ENCODE results near the gene PAIP2. TPM values are rescaled to one million over a fixed set of nuclear protein-coding genes. Genes with fewer than 3 reads are reported as not detected.

PAIP2 gene
- total RNA-seq, 1 donor from 2014 or later, result 79.7 TPM

DNA sequence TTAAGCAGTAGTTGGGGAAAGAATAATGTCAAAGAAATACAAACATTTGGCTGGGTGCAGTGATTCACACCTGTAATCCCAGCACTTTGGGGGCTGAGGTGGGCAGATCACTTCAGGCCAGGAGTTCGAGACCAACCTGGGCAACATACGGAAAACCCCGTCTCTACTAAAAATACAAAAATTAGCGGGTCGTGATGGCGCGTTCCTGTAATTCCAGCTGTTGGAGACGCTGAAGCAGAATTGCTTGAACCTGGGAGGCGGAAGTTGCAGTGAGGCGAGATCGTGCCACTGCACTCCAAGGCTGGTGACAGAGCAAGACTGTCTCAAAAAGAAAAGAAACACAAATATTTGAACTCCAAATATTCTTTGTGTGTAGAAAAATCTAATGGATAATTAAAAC lies 43.4 kb upstream of the PAIP2 start:
- TF ChIP-seq, protein P1, sequence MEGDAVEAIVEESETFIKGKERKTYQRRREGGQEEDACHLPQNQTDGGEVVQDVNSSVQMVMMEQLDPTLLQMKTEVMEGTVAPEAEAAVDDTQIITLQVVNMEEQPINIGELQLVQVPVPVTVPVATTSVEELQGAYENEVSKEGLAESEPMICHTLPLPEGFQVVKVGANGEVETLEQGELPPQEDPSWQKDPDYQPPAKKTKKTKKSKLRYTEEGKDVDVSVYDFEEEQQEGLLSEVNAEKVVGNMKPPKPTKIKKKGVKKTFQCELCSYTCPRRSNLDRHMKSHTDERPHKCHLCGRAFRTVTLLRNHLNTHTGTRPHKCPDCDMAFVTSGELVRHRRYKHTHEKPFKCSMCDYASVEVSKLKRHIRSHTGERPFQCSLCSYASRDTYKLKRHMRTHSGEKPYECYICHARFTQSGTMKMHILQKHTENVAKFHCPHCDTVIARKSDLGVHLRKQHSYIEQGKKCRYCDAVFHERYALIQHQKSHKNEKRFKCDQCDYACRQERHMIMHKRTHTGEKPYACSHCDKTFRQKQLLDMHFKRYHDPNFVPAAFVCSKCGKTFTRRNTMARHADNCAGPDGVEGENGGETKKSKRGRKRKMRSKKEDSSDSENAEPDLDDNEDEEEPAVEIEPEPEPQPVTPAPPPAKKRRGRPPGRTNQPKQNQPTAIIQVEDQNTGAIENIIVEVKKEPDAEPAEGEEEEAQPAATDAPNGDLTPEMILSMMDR (IDR thresholded peaks at IDR 0.05), result no peak
- no peaks in the 10 kb centered on the region for H3K9me3 Mint-ChIP-seq
- no peaks in the 10 kb centered on the region for H3K27me3 Mint-ChIP-seq
- peak overlapping the region; percentile 35 for H3K27ac Mint-ChIP-seq
- no peak for DNase-seq
- intact Hi-C loops (cut with micrococcal nuclease), result loop anchor here (10.0 kb wide), 1 partner anchor 943 kb away; the partner anchor contains the start of gene KDM3B
- H3K4me1 Mint-ChIP-seq, result peaks cover 85% of the 10 kb centered on the region
- peak overlapping the region; percentile 45 for H3K4me3 Mint-ChIP-seq
- no peak for ATAC-seq (ENCODE audit: low read depth)
- ChIA-PET POLR2A (interaction anchor here (0.6 kb wide), 1 partner anchor 19 kb away, joined by 3 read pairs; no protein-coding TSS in a partner anchor), CTCF (no interaction called here)
- peaks cover 32% of the 10 kb centered on the region for H3K36me3 Mint-ChIP-seq (ENCODE audit: low read depth)

DNA sequence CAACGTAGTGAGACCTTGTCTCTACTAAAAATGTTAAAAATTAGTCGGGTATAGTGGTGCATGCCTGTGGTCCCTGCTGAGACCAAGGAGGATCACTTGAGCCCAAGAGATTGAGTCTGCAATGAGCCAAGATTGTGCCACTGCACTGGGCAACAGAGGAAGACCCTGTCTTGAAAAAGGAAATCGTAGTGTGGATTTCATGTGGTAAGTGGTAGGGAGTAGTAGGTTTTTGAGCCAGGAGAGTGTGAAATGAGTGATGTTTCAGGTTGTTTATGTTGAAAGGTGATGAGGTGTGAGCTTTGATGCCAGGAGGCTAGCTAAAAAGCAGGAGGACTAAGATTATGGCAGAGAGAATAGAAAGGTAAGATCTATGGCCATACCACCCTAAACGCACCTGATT lies 42.2 kb upstream of the PAIP2 start:
- H3K9me3 Mint-ChIP-seq, result no peaks in the 10 kb centered on the region
- no peak for ATAC-seq (ENCODE audit: low read depth)
- peaks cover 22% of the 10 kb centered on the region for H3K36me3 Mint-ChIP-seq (ENCODE audit: low read depth)
- no peaks in the 10 kb centered on the region for H3K27me3 Mint-ChIP-seq
- ChIA-PET CTCF (no interaction called here), POLR2A (interaction anchor here (0.8 to 2.1 kb wide), 3 partner anchors 11 to 90 kb away, joined by 3 to 5 read pairs (median 3); partner anchors contain the start of gene MZB1)
- no peak overlapping the region for H3K4me3 Mint-ChIP-seq
- intact Hi-C loops (cut with micrococcal nuclease), result loop anchor here (10.0 kb wide), 1 partner anchor 945 kb away; the partner anchor contains the start of gene KDM3B
- H3K4me1 Mint-ChIP-seq, result peaks cover 93% of the 10 kb centered on the region
- DNase-seq, result no peak
- H3K27ac Mint-ChIP-seq, result peak overlapping the region; percentile 30
- TF ChIP-seq, protein P1 (IDR thresholded peaks at IDR 0.05), result no peak

DNA sequence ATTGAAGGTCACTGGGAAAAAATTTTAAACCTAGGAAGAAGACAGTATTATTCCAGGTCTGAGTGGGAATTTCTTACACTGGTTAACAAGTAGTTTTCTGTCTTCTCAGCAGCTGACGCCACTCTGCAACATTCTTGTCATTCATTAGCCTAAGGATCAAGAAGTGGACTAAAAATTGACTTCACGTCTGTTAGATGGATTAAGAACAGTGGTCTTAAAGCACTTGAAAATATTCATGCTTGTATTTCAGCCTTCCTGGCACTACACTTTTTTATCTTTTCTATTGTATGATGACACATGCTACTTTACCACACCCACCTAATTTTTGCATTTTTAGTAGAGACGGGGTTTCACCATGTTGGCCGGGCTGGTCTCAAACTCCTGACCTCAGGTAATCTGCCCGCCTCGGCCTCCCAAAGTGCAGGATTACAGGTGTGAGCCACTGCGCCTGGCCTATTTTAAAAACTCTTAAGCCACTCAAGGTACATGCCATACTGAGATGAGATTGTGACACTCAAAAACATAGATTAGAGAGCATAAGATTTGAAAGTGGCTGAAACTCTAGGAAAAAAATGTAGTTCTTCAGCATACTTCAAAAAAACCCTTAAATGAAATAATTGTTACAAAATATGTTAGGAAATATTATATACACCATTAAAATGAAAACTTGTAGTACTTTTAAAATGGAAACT lies 39.7 kb upstream of the PAIP2 start:
- TF ChIP-seq, protein P1 (IDR thresholded peaks at IDR 0.05), result no peak
- POLR2A ChIA-PET, result interaction anchor here (0.7 to 4.3 kb wide), 3 partner anchors 8 to 40 kb away, joined by 4 to 23 read pairs (median 5); partner anchors contain the start of genes MATR3 and PAIP2
- H3K27me3 Mint-ChIP-seq, result no peaks in the 10 kb centered on the region
- CTCF ChIA-PET, result no interaction called here
- H3K36me3 Mint-ChIP-seq (ENCODE audit: low read depth), result peaks cover 15% of the 10 kb centered on the region
- peaks cover 93% of the 10 kb centered on the region for H3K4me1 Mint-ChIP-seq
- H3K27ac Mint-ChIP-seq, result peak overlapping the region; percentile 51
- DNase-seq (no peak), ATAC-seq (ENCODE audit: low read depth) (no peak)
- intact Hi-C loops (cut with micrococcal nuclease), result no loop called here
- H3K9me3 Mint-ChIP-seq, result no peaks in the 10 kb centered on the region
- peak overlapping the region; percentile 49 for H3K4me3 Mint-ChIP-seq

DNA sequence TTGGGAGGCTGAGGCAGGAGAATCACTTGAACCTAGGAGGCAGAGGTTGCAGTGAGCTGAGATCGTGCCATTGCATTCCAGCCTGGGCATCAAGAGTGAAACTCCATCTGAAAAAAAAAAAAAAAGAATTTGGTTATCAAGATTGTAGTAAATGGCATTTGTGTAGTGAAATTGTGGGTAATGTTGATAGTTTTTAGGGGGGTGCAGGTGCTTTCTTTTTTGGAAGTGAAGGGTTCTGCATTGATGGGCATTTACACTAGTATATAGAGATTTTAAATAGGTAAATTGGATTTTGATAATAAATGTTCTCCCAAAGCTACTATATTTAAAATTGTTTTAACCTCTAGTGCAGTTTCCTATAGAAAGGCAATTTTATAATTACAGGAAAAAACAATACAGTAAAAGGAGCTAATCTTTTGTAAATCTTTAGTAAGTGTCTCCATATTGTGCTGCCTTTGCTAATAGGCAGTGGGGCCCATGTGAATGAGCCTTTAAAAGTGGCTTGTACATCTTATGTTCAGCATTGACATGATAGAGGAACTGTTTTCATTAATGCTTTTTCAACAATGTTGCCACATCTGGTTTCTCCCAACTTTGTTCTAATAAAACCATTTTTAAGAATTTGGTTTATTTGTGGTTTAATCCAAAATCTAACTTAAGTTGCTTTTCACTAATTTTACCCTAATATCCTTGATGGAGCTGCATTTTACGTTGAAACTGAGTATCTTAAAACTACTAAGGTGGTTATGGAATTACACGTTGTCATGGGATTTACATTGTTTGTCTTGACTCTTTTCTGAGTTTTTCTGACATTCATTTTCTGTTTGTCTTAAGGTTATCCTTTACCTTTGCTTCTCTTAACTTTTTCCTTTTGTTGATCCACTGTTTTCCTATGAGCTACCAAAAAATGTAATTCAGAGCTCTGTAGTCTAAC lies 37.0 kb upstream of the PAIP2 start:
- Mint-ChIP-seq H3K4me3 (peak overlapping the region; percentile 19), H3K27me3 (no peaks in the 10 kb centered on the region), H3K27ac (peak overlapping the region; percentile 18), H3K9me3 (no peaks in the 10 kb centered on the region), H3K4me1 (peaks cover 90% of the 10 kb centered on the region), H3K36me3 (ENCODE audit: low read depth) (peaks cover 26% of the 10 kb centered on the region)
- TF ChIP-seq, protein P1 (IDR thresholded peaks at IDR 0.05), result no peak
- DNase-seq (no peak), ATAC-seq (ENCODE audit: low read depth) (no peak)
- intact Hi-C loops (cut with micrococcal nuclease), result no loop called here
- CTCF ChIA-PET, result interaction anchor here (0.6 kb wide), 1 partner anchor 107 kb away, joined by 4 read pairs; no protein-coding TSS in a partner anchor
- POLR2A ChIA-PET, result interaction anchor here (0.6 to 4.3 kb wide), 5 partner anchors 11 to 56 kb away, joined by 3 to 23 read pairs (median 5); partner anchors contain the start of gene MATR3

All from activated B cell treated with CpG ODN at 0.5 μM for 24 hours (primary cell).